ENCODE results near the gene CDPF1. TPM values are rescaled to one million over a fixed set of nuclear protein-coding genes. Genes with fewer than 3 reads are reported as not detected.
"Not testable (repeated sequence)": the region's sequence is repeated elsewhere in the genome, so short reads cannot be mapped to it uniquely, and the experiment has no call there.

The CDPF1 gene
- total RNA-seq, 1 donor from 2014 or later = 5.1 TPM

- ATAC-seq = no peak
- no peak for DNase-seq (ENCODE audit: low spot score)
Observed at GRCh38 chr22:46226577-46226976, 23.5 kb downstream of the CDPF1 start.

GRCh38 chr22:46225631-46226030 lies 24.5 kb downstream of the CDPF1 start:
- ATAC-seq = no peak
- no peak for DNase-seq (ENCODE audit: low spot score)

DNA sequence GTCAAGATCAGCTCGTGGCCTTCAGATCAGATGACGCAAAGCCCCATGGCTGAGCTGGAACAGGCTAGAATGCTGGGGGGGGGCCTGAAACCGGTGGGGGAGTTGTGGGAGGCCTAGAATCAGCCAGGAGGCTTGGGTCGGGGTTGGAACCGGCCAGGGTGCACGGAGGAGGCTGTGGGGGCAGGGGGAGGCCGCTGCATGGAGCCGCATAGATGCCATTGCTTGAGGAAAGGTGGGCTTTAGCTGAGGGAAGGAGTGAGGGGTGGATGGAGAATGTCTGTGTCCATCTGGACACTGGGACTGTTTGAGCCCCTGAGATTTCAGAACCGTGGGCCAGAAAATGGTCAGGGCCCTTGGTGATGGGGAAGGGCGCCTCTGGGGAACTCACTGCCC lies 25.2 kb downstream of the CDPF1 start:
- ATAC-seq = no peak

GRCh38 chr22:46224044-46224897 lies 25.8 kb downstream of the CDPF1 start:
- ATAC-seq (peak; percentile 75), DNase-seq (ENCODE audit: low spot score) (peak; percentile 62)

More for the DNA sequence above, 25.2 kb downstream of the CDPF1 start:
- no peak for DNase-seq (ENCODE audit: low spot score)

DNA sequence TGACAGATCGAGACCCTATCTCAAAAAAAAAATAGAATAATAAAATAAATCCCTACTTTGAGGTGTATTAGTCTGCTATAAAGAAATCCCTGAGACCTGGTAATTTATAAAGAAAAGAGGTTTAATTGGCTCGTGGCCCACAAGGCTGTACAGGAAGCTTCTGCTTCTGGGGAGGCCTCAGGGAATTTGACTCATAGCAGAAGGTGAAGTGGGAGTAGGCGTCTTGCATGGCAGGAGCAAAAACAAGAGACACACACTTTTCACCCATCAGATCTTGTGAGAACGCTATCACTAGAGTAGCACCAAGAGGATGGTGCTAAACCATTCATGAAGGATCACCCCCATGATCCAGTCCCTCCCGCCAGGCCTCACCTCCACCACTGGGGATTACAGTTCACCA lies 29.2 kb downstream of the CDPF1 start:
- ATAC-seq (no peak), DNase-seq (ENCODE audit: low spot score) (no peak)

GRCh38 chr22:46219636-46220035 lies 30.5 kb downstream of the CDPF1 start:
- ATAC-seq = no peak
- no peak for DNase-seq (ENCODE audit: low spot score)

DNA sequence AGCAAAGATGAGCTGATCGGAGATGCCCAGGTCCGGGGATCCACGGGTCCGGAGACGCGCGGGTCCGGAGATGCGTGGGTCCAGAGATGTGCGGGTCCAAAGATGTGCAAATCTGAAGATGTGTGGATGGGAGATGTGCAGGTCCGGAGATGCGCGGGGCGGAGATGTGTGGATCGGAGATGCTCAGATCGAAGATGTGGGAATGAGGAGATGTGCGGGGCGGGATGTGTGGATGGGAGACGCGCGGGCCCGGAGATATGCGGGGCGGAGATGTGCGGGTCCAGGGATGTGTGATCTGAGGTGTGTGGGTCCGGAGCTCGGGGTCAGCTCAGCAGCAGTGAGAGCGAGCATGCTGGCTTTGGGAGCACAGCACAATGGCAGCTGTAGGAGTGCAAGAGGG lies 35.5 kb downstream of the CDPF1 start:
- ATAC-seq = peak; percentile 9

DNA sequence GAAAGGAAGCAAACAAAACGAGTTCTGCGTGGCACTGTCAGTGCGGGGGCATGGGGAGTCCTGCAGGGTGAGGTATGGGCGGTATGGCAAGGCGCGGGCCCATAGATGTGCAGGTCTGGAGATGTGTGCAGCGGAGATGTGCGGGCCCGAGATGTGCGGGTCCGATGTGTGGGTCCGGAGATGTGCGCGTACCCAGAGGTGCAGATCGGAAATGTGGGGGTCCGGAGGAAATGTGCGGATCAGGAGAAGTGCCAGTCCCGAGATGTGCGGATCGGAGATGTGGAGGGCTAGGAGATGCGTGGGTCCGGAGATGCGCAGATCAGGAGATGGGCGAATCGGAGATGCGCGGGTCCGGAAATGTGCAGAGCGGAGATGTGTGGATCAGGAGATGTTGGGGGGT lies 35.9 kb downstream of the CDPF1 start:
- ATAC-seq (no peak), DNase-seq (ENCODE audit: low spot score) (no peak)

More for the DNA sequence above, 35.5 kb downstream of the CDPF1 start:
- DNase-seq (ENCODE audit: low spot score) = no peak

- ATAC-seq (no peak), DNase-seq (ENCODE audit: low spot score) (no peak)
Observed at GRCh38 chr22:46213052-46213451, 37.0 kb downstream of the CDPF1 start.

DNA sequence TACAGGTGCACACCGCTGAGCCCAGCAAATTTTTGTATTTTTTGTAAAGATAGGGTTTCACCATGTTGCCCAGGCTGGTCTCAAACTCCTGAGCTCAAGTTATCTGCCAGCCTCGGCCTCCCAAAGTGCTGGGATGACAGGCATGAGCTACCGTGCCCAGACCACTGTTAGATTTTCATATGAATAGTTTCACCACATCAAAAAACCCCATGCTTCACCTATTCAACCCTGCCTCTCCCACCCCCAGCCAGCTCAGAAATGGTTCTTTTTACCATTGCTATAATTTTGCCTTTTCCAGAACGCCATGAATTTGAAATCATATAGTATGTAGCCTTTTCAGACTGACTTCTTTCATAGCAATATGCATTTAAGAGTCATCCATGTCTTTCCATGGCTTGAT lies 37.9 kb downstream of the CDPF1 start:
- no peak for DNase-seq (ENCODE audit: low spot score)

DNA sequence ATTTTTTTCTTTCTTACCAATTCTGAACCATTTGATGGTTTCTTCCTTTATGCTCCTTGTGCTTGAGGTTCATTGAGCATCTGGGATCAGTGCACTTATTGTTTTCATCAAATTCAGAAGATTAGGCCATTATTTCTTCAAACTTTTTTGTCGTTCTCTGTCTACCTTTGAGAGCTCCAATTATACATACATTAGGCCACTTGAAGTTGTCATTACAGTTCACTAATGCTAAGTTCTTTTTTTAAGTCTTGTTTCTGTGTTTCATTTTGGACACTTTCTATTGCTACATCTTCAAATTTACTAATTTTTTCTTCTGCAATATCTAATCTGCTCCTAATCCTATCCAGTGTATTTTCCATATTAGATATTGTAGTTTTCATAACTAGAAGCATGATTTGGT lies 40.8 kb downstream of the CDPF1 start:
- ATAC-seq (no peak), DNase-seq (ENCODE audit: low spot score) (no peak)

More for the DNA sequence above, 37.9 kb downstream of the CDPF1 start:
- no peak for ATAC-seq

- peak; percentile 20 for ATAC-seq
- DNase-seq (ENCODE audit: low spot score) = no peak
Observed at GRCh38 chr22:46203601-46203980, 46.5 kb downstream of the CDPF1 start.

- ATAC-seq (no peak), DNase-seq (ENCODE audit: low spot score) (no peak)
Observed at GRCh38 chr22:46202897-46203600, 47.0 kb downstream of the CDPF1 start.

GRCh38 chr22:46201059-46201757 lies 48.9 kb downstream of the CDPF1 start:
- DNase-seq (ENCODE audit: low spot score) (no peak), ATAC-seq (peak; percentile 35)

- DNase-seq (ENCODE audit: low spot score); ATAC-seq: not testable (repeated sequence)
Observed at GRCh38 chr22:46198806-46199205, 51.3 kb downstream of the CDPF1 start.

DNA sequence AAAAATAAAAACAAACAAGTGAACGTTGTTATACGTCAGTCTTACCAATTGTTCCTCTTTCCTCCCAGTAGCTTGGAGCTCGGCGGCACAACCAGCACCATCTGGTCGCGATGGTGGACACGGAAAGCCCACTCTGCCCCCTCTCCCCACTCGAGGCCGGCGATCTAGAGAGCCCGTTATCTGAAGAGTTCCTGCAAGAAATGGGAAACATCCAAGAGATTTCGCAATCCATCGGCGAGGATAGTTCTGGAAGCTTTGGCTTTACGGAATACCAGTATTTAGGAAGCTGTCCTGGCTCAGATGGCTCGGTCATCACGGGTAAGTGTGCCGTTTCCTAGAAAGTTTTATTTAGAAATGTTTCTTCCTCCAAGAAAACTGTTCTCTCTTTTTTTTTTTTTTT lies 51.8 kb downstream of the CDPF1 start:
- ATAC-seq (no peak), DNase-seq (ENCODE audit: low spot score) (no peak)

- DNase-seq (ENCODE audit: low spot score) (peak; percentile 90), ATAC-seq (peak; percentile 84)
Observed at GRCh38 chr22:46196278-46196677, 53.8 kb downstream of the CDPF1 start.

GRCh38 chr22:46195487-46196165 lies 54.5 kb downstream of the CDPF1 start:
- ATAC-seq = peak; percentile 74

More at GRCh38 chr22:46195487-46196165, 54.5 kb downstream of the CDPF1 start:
- DNase-seq (ENCODE audit: low spot score) = peak; percentile 82

Measured in left lobe of liver (tissue), 2 donors.